Measurements from ENCODE around the gene MICU2.
"Not testable (repeated sequence)": the region's sequence is repeated elsewhere in the genome, so short reads cannot be mapped to it uniquely, and the experiment has no call there.

Gene MICU2

DNA sequence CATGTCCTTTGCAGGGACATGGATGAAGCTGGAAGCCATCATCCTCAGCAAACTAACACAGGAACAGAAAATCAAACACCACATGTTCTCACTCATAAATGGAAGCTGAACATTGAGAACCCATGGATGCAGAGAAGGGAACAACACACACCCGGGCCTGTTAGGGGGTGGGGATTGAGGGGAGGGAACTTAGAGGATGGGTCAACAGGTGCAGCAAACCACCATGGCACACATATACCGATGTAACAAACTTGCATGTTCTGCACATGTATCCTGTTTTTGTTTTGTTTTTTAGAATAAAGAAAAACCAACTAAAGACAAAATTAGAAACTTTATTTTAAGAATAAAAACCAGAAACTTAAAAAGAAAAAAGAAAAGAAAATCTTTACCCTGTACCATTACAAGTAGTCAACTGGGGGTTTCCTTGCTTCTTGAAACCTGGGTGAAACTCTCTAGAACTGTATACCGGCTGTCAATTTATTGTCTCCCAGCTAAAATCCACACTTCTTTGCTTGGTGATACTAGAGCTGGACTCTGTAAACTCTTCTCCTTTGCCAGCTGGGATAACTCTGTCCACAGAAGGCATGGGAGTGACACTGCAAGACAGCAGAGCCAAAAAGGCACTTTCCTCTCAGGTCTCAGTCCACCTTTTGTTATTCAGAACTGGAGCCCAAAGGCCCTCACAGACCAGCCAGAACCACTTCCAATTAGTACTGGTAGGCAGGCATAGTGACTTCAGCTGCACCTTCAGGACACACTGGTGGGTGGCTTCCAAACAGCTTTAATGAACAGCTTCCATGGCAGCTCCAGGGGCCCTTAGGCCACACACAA is 9.0 kb downstream of the MICU2 start:
- no peak for DNase-seq

DNA sequence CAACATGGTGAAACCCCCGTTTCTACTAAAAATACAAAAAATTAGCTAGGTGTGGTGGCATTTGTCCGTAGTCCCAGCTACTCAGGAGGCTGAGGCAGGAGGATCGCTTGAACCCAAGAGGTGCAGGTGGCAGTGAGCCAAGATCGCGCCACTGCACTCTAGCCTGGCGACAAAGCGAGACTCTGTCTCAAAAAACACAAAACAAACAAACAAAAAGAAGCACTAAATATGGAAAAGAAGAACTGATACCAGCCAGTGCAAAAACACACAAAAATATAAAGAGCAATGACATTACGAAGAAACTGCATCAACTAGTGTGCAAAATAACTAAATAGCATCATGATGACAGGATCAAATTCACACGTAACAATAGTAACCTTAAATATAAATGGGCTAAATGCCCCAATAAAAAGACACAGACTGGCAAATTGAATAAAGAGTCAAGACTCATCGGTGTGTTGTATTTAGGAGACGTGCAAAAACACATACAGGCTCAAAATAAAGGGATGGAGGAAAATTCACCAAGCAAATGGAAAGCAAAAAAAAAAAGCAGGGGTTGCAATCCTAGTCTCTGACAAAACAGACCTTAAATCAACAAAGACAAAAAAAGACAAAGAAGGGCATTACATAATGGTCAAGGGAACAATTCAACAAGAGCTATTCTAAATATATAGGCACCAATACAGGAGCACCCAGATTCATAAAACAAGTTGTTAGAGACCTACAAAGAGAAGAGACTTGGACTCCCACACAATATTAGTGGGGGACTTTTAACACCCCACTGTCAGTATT is 13.1 kb downstream of the MICU2 start:
- DNase-seq: not testable (repeated sequence)

DNA sequence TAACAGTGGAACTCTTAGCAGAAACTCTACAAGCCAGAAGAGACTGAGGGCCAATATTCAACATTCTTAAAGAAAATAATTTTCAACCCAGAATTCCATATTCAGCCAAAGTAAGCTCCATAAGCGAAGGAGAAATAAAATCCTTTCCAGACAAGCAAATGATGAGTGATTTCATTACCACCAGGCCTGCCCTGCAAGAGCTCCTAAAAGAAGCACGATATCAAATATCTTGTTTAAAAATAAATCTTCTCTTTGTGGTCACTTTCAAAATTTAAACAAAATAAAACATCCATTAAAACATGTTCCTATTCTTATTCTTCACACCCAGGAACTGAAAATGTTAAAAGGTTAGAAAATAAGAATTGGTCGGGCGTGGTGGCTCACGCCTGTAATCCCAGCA is 13.7 kb downstream of the MICU2 start:
- DNase-seq: no peak

DNA sequence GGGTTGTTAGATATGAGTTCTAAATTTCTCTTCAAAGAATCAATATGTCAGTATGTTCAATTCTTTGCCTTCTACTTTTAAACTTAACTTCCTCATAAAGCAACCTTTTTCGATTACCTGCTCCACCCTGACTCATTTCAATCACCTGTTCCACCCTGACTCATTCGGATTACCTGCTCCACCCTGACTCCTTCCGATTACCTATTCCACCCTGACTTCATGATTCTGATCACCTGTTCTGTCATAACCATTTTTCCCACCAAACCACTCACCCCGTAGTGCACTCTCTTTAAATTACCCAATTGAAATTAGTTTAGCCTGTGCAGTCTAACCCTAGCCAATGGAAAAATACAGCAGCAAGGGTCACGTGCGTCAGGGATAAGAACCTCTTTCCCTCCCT is 14.5 kb downstream of the MICU2 start:
- not testable (repeated sequence) for DNase-seq

DNA sequence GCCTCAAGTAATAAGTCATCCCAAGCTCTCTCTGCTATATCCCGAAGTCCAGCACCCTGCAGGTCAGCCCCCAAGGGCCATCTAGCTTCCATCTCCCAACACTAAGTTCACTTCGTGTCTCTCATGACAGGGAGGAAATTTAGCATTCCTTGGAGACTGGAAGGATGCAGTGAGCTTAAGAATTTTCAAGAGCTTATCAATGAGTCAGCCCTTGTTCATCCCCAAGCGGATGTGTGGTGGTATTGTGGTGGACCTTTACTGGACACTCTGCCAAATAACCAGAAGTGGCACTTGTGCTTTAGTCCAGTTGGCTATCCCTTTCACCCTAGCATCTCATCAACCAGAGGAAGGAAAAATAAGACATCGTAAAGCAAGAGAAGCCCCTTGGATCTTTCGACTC is 15.6 kb downstream of the MICU2 start:
- DNase-seq: not testable (repeated sequence)

DNA sequence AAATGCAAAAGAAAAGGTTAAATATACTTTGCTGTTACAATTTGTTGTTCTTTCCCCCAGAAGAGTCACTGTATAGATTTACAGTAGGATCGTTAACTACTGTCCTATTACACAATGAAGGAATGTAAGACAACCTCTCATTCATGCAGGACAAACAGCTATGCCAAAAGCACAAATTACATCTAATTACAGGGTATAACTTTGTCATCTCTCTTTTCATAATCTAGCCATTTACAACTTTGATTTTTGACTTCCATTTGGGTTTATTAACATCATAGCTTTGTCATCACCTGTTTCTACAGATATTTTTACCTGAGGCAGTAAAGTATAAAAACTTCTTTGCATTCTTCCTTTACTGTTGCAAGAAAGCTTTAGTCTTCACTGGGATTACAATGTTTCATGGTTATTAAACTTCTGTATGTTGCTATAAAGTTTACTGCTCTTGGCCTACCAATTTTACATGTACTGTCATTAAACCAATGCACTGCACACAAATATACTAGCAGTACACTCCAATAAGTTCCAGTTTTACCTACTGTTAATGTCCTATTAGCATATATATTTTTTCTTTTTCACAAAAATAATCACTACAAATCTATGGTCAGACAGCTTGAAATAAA is 18.9 kb downstream of the MICU2 start:
- no peak for DNase-seq

DNA sequence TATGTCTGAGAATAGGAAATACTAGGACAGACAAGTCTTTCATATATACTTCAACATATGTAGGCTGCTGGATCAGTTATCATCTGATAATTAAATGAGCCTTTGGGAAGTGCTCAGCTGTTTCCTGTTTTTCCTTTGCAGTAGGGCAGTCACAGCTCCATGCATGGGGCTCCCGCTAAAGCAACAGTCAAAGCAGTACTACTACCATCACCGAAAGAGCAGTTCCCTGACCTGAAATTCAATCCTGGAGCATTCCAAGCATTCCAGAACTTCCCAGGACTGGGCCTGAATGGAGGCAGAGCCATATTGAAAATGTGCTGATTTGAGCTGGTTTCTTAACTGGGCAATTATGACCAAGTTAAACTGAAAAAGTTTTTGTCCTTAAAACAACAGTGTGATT is 20.5 kb downstream of the MICU2 start:
- DNase-seq: no peak

DNA sequence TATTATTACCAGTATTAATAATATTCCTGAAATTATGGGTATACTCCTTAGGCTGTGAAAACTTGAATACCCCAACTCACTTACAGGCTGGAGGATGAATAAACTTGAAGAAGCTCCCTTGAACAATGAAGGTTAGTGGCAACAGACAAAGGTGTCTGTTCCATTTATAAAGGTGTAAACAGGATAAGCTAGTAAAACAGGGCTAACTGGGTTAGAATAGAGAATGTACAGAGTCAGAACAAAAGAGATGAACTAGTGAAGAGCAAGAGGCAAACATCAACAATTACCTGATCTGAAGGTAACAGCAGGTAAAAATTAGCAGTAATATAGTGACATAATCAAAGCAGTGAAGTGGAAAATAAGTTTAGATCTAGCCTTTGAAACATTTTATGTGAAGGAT is 23.2 kb downstream of the MICU2 start:
- no peak for DNase-seq

DNA sequence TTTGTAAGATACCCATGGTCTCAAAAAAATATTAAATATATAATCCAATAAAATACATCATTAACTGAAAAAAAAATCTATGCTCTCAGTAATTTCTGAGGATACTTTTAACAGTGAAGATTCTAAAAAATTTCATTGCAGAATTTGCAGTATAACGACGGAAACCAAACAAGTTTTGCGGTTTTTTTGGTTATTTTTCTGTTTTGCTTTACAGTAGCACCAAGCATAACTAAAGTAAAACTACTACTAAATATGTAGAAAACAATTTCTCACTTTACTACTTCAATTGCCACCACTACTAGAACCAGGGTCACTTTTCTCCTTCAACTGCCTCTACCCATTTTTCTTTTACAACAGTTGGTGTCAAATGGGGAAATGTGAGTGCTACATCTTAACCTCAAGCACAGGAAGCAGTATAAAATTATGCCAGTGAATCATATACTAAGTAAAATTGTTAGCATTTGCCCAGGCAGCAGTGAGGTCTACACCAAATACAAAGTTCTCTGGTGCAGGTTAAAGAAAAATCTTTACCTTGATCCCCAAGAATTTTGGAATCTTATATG is 24.1 kb downstream of the MICU2 start:
- DNase-seq: no peak

DNA sequence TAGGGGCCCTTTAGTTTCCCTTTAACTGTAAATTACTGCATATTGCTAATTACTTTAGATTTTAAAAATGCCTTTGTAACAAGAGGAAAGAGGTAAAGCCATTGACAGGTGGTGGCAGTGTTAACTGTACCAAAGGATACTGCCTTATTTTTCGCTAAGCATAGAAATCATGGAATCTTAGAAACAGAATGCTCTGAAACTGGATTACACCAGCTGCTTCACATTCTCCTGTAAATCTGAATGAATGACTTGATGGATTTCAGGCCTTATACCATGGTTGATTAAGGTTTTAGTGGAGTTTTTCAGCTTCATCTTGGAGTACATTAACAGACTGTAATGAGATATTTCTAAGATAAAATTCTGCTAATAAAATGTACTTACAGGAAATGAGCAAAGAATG is 25.2 kb downstream of the MICU2 start:
- no peak for DNase-seq

DNA sequence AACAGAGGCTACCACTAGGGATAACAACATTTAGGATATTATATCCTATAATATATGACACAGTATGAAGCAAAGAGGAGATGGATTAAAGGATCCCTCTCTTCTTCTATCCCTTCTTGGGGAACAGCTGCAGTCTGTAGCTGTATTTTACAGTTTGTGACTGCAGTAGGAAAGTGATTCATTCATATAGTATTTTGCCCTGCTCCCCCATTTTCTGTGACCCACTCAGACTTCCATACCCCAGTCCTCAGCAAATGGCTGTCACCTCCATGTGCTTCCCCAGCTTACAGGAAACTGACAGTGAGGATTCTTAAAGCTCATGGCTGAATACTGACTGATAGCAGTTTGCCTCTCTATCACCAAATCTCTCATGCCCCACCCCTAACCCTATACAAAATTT is 27.5 kb downstream of the MICU2 start:
- no peak for DNase-seq

DNA sequence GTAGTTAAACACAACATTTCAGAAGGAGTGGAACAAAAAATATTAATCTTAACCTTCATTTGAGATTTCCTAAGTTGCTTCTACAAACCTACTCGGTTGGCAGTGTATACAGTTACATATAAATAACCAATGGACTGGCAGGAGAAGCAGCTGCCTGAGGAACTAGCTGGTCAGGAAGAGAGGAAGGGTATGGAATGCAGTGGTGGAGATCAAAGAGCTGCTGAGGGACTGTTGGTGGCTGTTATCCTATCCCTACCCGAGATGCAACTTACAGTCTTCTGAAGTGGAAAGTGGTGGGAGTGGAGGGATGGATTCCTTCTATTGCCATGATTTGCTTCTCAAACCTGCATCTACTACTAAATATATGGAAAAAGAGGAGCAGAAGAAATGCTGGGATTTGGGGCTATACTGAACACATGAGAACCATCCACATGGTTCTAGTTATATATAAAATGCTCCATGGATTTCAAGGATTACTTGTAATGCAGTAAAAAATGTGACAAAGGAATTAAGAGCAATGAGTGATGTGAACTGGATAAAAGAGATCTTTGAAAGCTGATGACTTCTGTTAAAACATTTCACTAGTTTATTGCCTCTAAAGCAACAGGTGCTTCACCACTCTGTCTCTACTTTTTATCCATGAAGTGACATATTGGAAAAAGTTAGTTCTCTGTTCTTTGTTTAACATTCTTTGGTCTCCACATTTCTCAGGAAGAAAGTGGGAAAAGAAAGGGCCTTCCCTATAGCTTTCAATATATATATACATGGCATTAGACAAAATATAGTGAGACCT is 29.9 kb downstream of the MICU2 start:
- DNase-seq: no peak

DNA sequence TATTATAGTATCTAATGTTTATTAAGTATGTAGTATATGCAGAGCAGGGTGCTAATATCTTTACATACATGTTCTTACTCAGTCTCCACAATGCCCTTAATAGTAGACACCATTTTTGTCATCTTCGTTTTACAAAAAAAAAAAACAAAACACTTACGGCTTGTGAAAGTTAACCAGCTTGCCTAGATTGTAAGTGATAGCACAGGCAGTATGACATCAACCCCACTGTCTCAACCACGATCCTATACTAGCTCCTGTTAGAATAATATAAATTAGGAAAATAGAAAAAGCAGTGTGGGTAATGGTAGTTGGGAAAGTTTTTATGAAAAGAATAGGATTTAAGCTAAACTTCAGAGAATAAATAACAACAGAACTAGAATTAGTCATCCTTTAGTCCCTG is 34.3 kb downstream of the MICU2 start:
- no peak for DNase-seq

DNA sequence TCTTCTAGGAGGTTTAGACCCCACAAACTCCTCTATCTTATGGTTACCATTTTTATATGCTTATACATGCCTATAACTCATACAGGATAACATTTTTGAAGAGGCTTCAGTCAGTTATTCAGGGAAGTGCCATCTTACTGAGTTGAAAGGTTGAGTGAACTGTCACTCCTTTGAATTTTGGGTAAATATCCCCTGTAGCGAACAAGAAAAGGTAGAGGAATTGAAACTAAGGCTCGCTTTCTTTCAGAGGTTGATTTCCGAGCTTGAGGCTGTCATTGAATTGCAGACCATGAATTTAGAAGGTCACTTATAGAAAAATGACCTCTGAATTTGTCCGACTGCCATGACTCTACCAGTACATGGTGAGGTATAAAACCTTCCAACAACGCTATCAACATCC is 35.1 kb downstream of the MICU2 start:
- no peak for DNase-seq

DNA sequence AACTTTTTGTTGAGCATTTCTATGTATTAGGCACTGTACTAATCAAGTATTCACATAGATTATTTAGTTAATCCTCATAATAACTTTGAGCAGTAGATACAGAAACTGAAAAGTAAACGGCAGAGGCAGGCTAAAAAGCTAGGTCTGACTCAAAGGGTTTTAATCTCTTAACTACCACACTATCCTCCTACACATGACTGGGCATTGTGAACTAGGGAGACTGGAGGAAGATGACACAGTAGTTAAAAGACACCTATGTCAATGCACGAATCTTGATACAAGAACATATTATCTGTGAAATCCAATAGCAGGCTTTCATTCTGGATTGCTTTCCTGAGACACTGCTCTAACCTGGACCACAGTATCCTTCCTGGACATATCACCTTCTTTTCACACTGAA is 36.3 kb downstream of the MICU2 start:
- no peak for DNase-seq

DNA sequence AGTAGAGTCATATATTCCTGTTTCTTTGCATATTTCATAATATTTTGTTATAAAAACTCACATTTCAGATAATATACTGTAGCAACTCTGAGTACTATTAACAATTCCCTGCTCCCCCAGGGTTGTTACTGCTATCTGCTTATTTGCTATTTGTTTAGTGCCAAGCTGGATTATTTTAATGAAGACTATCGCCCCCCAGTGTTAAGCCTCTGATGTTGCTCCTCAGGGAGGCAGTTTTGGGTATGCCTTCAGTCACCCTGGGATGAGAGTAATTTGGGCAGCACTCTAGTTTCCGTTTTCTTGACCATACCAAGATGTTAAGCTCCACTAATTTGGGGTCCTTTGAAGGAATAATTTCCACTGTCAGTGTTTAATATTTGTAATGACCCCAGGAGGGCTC is 46.0 kb downstream of the MICU2 start:
- no peak for DNase-seq

DNA sequence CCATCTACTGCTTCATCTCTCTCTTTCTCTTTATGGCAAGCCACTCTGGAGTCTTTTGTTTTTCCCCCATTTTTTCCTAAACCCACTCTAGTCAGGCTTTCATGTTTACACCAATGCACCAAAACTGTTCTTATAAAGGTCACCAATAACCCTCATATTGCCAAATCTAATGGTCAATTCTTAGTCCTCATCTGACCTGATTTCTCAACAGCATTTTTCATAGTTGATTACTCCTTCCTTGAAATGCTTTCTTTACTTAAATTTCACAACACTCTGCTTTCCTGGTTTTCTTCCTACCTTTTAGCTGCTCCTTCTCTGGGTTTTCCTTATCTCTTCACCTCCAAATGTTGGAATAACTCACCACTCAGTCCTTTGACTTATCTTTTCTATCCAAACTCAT is 47.9 kb downstream of the MICU2 start:
- no peak for DNase-seq

DNA sequence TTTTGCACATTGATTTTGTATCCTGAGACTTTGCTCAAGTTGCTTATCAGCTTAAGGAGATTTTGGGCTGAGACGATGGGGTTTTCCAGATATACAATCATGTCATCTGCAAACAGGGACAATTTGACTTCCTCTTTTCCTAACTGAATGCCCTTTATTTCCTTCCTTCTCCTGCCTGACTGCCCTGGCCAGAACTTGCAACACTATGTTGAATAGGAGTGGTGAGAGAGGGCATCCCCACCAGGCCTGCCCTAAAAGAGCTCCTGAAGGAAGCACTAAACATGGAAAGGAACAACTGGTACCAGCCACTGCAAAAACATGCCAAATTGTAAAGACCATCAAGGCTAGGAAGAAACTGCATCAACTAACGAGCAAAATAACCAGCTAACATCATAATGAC is 50.7 kb downstream of the MICU2 start:
- DNase-seq: not testable (repeated sequence)

DNA sequence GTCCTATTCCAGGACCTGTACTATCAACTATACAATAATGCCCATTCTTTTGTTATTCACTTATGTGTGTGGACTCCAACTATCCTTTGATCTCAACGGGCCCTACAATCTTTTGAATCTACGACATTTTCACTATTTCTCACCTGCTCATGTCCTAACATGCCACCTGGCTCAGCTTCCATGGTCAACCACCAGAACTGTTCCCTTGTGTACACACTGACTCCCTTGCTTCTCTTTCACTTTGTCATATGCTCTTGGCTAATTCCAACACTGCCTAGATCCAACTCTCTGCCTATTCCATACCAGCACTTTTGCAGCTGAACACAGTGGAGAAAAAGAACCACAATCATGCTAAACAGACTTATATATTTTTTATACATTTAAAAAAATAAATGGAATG is 53.1 kb downstream of the MICU2 start:
- DNase-seq: no peak

DNA sequence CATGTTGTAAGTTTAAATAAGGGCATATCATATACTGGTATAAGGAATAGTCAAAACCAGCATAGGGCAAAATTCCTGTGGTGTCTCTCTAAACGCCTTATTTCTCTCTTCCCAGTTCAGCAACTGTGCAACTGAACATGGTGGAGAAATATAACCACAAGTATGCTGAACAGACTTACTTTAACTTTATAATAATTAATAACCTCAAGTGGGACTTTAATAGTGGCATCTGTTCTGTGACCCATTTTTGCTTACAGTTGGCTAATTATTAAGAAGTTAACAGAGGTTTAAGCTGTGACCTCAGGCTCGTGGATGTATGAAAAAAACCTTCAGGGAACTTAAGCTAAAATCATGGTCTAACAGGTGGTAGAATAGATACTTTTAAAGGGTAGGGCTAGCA is 54.3 kb downstream of the MICU2 start:
- DNase-seq: no peak

DNA sequence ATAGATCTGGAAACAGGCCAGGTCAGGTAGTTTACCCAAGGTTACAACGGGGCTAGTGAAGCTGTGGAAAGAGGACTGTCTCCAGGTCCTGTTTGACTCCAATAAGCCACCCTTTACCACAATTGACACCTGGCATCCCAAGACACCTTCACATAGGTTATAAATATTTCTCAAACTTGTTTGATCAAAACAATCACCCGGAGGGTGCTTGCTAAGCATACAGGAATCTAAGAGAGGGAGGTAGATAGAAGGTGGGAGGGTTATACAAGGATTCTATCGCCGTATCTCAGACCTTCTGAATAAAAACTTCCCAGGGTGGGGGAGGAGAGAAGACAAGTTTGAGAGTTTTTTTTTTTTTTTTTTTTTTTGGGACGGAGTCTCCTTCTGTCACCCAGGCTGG is 55.4 kb downstream of the MICU2 start:
- DNase-seq: no peak

DNA sequence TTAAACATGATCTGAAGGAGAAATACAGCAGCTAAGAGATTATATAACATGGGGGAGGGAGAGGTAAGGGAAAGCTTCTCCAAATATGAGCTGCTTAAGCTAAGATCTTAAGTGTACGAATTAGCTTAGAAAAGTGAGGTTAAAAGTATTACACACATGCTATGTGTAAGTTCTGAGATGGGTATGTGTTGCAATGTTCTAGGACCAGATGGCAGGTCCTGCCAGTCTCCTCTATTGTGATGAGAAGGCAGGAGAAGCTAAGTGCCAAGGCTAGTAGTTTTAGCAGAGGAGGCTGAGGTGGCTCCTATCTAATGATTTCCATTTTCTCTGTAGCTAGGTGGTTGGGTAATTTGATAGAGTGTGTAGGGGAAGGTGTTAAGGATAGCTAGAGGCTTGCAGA is 57.6 kb downstream of the MICU2 start:
- no peak for DNase-seq

DNA sequence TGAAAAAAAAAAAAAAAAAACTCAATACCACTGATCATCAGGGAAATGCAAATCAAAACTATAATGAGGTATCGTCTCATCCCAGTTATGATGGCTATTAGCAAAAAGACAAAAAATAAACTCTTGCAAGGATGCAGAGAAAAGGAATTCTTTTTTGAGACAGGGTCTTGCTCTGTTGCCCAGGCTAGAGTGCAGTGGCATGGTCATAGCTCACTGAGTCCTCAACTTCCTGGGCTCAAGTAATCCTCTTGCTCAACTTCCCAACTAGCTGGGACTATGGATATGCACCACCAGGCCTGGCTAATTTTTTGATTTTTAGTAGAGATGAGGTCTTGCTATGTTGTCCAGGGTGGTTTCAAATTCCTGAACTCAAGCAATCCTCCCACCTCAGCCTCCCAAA is 59.5 kb downstream of the MICU2 start:
- DNase-seq: no peak

Data from DMS79 treated with DMSO at 0.1 percent for 48 hours (cell line).